Astrocyte of the cerebellum (primary cell): ENCODE measurements around the gene CDH26.

Experiments
- DNase-seq: peaks from one replicate; pipeline ENCODE4 v3.0.0-alpha.2; 2011; ENCODE audit warnings: low read depth
- H3K4me3 ChIP-seq: 2 replicates; pipeline ENCODE4 v1.5.1; 2011; ENCODE audit warnings: mild to moderate bottlenecking, low read depth, low read length, moderate library complexity
- in situ Hi-C: cut with HindIII; loops from 2 replicates; pipeline ENCODE4 v1.10.0; 2017; ENCODE audit warnings: low sequenced_read_pairs
- TF ChIP-seq, protein P1 (sequence below): IDR thresholded peaks from 2 replicates; pipeline ENCODE4 v1.5.1; 2012; ENCODE audit warnings: low read length, low read depth, moderate library complexity, mild to moderate bottlenecking; ENCODE audit errors: missing control alignments

Gene CDH26

DNA sequence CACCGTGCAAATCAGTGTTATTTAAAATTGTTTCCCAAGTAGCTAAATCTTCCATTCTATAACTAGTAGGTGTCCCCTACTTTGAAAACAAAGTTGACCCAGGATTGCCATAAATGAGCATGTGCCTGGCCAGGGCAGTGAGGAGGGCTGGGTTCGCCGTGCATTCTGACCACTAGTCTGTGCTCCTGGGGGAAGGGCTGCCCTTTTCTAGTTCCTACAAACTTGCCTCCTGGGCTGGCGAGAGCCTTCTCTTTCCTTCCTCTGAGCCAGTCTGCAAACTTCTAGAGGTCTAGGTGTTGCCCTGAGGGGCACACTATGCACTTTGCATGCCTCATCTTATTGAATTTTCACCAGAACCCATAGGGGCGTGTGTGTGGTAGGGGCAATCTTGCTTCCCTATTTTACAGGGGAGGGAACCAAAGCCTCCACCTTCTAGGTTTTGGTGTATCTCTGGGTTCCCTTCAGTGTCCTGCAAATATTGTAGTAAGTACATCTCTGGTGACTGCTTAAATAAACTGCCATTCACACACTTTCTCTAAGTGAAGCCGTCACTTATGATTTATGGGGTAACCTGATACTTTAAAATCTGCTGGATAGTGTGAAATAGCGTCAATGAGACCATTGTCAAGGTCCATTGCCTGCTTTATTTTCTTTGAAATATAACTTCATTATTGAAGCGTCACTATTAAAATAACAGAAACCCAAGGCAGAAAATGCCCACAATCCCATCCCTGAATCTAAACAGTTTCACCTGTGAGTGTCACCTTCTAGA lies 42.2 kb downstream of the CDH26 start:
- no peak overlapping the region for H3K4me3 ChIP-seq
- in situ Hi-C loops, result no loop called here
- DNase-seq, result no peak
- TF ChIP-seq, protein P1, sequence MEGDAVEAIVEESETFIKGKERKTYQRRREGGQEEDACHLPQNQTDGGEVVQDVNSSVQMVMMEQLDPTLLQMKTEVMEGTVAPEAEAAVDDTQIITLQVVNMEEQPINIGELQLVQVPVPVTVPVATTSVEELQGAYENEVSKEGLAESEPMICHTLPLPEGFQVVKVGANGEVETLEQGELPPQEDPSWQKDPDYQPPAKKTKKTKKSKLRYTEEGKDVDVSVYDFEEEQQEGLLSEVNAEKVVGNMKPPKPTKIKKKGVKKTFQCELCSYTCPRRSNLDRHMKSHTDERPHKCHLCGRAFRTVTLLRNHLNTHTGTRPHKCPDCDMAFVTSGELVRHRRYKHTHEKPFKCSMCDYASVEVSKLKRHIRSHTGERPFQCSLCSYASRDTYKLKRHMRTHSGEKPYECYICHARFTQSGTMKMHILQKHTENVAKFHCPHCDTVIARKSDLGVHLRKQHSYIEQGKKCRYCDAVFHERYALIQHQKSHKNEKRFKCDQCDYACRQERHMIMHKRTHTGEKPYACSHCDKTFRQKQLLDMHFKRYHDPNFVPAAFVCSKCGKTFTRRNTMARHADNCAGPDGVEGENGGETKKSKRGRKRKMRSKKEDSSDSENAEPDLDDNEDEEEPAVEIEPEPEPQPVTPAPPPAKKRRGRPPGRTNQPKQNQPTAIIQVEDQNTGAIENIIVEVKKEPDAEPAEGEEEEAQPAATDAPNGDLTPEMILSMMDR, result no peak

DNA sequence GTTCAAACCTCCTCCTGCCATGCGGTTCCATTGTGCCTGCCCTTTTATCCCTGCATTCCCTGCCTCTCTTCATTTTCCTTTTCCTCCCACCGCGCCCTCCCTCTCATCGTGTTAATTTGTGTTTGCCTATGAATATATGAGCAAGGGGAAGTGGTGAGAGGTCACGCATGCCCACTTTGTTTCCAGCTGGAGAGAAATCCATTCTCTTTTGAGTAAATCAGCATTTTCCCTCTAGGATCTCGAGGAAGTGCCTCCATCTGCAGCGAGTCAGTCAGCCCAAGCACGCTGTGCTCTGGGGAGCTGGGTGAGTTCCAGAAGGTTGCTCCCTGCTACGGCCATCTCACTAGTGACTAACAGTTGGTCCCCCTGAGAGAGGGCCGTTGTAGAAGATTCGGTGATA lies 42.9 kb downstream of the CDH26 start:
- DNase-seq, result no peak
- in situ Hi-C loops, result no loop called here

DNA sequence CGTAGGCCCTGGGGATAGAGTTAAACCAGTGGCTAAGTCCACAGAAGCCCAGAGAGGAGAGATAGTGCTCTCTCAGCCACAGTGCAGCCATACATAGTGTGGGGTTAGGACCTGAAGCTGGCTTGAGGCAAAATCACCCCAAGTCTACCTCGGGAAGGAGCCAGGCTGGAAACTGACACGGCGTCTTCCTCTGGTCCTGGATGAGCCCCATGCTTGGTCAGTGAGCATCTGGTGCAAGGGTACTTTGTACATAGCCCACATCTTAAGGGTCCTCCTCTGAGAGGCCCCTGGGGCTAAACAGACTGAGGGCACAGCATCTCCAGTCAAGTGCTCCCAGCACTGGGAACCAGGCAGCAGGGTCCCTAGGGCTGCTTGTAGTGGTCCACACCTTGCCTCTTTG lies 45.6 kb downstream of the CDH26 start:
- no peak overlapping the region for H3K4me3 ChIP-seq
- TF ChIP-seq, protein P1, result no peak
- in situ Hi-C loops, result no loop called here
- no peak for DNase-seq

More for the DNA sequence above, 42.9 kb downstream of the CDH26 start:
- no peak overlapping the region for H3K4me3 ChIP-seq
- TF ChIP-seq, protein P1, result no peak

DNA sequence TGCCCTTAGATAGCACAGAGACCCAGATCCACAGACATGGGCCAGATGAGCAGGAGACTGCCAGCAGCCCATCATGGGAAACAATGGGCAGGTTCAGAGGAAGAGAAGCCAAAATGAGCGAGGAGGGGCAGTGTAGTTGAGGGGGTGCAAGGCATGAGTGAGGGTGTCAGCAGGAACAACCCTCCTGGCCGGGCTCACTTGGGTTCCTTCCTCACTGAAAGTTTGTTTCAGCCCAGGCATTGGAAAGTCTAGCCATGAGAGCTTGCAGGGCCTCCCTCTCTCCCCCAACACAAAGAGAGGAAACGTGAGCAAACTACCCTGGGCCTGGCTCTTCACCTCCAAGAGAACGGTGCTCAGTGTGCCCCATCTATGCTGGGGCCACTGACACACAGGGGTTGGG lies 48.0 kb downstream of the CDH26 start:
- H3K4me3 ChIP-seq, result no peak overlapping the region
- TF ChIP-seq, protein P1, result no peak
- in situ Hi-C loops, result no loop called here
- DNase-seq, result no peak

DNA sequence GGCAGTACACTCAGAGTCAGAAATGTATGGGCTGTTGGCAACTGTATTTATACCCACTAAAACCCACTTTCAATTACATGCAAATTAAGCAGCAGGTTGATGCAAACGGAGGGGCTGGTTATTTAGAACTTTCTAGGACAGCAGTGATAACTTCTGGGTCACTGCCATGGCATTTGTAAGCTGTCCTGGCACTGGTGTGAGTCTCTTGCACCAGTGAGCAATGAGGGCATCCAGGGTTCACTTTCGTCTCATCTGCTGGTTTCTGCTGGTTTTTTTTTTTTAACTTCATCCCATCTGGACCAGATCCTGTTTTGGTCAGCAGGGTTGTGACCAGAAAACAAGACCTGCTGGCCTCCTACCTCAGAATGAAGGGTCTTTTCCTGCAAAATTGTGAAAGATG lies 49.2 kb downstream of the CDH26 start:
- no peak for DNase-seq
- in situ Hi-C loops, result no loop called here
- no peak overlapping the region for H3K4me3 ChIP-seq
- TF ChIP-seq, protein P1, result no peak

DNA sequence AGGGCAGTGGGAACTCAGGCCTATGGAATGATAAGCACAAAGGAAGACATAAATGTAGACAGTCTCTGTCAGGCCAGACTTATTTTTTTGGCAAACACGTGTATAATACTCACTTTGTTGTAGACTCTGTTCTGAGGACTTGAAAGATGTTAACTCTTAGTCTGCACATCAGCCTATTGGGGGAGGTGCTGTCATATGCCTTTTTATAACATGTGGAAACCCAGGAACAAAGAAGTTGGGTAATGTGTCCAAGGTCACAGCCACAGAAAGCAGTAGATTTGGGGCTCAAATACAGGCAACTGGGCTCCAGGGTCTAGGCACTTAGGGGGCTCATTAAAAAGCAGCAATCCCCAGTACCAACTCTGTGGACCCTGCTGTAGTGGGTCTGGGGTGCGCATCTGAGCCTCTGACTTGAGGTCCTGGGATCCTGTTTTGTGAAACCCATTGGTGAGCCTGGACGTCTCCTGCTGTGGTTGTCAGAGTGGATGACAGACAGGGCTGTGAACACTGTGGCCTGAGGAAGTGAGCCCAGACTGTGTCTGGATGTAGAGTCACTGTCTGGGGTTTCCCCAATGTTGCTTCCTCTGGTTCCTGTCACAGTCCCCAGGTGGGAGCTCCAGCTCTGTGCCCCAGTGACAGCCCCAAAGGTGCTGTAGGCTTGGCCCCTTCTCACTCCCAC lies 50.0 kb downstream of the CDH26 start:
- in situ Hi-C loops, result no loop called here
- H3K4me3 ChIP-seq, result no peak overlapping the region
- TF ChIP-seq, protein P1, result no peak
- DNase-seq, result no peak
